GM21515 (cell line): ENCODE measurements around the gene TFIP11.

Experiments
- ATAC-seq: cut with Tn5 transposase; IDR thresholded peaks from one replicate; pipeline ENCODE4 v1.9.1; 2021; ENCODE audit not compliant: unreplicated experiment

TFIP11 gene

DNA sequence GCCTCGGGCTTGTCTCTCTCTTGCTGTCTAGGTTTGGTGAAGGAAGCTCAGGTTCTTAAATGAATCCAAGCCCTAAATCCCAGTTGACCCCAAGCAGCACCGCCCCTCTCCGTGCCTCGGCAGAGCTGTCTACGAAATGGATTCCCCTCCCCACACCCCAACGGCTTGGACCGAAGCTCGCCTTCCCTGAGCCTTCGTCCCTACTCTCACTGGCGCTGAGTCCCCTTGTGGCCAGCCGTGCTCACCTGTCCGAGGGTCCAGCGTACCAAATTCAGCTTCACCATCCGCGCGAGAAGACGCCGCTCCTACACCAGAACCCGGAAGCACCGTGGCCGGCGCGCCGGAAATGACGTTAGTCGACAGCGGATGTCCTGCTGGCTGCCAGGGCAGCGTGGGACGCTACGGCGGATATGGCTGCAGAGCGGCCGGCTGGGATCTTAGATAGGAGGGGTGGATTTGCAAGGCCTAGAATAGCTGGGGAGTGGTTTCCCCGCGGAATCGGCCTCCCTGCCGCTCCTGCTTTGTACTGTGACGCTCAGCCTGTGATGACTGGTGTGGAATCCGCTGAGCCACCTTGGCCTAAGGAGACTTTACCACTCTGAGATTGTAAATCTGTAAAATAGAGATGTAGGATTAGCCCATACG lies at the start of gene TFIP11:
Gene TFIP11 (minus strand): TSS at position 325 of the 645 bp plus-strand sequence. CDS start 2,201 bp downstream, outside the sequence.
- ATAC-seq, result peak; percentile 89

GRCh38 chr22:26561756-26562417 lies 49.6 kb upstream of the TFIP11 start:
- ATAC-seq, result no peak

DNA sequence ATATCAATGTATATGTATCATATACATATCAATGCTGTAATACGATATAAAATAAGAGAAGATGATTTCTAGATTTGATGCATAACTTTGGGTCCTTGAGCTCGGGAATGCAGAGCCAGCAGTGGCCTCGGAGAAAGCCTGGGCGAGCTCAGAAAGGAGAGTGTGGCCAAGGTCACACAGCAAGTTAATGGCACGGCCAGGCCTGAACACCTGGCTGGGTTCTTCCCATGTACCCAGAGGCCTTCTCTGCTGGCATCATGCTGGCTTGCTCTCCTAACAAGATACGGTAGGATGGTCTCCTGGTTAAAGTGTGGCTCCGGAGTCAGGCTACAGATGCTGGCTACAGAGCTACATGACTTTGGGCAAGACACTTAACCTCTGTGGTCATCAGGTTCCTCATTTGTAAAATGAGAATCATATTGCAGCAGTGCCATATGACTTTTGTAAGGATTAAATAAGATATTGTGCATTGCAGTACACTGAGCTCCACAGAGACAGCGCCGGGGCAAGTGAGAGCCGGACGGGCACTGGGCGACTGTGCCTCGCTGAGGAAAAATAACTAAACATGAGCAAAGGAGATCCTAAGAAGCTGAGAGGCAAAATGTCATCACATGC lies 47.8 kb upstream of the TFIP11 start:
- ATAC-seq, result no peak

DNA sequence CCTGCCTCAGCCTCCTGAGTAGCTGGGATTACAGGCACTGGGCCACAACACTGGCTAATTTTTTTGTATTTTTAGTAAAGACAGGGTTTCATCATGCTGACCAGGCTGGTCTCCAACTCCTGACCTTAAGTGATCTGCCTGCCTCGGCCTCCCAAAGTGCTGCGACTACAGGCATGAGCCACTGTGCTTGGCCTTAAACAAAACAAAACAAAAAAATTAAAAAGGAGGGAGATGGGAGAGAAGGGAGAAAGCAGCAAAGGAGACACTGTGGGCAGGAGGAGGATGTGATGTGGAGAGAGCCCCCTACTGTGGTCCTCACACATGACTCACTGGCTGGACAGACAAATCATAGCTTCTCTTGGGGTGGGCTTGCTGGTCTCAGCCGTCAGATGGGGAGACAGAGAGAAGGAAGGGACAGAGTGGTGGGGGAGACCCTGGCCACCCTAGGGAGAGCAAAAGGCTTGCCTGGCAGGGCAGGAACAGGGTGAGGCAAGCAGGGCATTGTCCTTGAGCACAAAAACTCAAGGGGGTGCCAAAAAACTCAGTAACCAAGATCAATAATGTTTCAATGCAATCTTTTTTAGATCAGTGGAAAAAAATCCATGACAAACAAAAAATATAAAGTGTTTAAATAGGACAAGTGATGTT lies 46.1 kb upstream of the TFIP11 start:
- no peak for ATAC-seq

DNA sequence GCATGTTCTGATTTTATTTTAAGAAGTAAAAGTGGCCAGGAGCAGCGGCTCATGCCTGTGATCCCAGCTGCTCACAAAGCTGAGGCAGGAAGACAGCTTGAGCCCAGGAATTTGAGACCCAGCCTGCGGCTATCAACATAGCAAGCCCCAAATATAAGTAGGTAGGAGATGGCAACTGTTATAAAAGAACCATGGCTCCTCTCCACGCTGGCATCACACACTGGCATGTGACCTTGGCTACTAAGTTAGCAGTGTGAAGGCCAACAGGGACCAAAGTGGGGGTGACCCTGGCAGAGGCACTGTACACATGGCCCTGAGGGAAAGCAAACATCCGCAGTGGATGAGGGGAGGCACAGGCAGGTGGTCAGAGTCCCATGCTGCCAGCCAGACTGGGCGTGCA lies 44.6 kb upstream of the TFIP11 start:
- ATAC-seq, result no peak

DNA sequence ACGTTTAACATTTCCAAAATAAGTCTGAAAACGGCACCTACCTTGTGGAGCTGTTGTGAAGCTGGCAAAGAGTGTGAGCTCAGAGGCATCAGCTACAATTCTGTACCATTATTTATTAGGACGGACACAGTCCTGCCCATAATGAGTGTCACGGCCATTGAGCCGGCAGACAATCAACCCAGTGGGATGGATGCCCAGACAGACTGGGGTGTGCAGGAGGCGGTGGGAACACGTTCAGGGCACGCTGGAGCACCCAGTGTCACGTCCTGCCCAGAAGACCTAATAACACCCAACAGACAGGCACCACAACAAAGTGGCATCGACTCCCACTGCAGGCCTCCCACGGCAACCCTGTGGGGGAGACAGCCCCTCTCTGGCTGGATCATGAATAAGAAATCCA lies 43.2 kb upstream of the TFIP11 start:
- ATAC-seq, result no peak

GRCh38 chr22:26554956-26555355 lies 42.7 kb upstream of the TFIP11 start:
- no peak for ATAC-seq

- no peak for ATAC-seq
Measured at GRCh38 chr22:26553056-26553752, 40.9 kb upstream of the TFIP11 start.

- ATAC-seq, result no peak
Measured at GRCh38 chr22:26552466-26552865, 40.2 kb upstream of the TFIP11 start.

DNA sequence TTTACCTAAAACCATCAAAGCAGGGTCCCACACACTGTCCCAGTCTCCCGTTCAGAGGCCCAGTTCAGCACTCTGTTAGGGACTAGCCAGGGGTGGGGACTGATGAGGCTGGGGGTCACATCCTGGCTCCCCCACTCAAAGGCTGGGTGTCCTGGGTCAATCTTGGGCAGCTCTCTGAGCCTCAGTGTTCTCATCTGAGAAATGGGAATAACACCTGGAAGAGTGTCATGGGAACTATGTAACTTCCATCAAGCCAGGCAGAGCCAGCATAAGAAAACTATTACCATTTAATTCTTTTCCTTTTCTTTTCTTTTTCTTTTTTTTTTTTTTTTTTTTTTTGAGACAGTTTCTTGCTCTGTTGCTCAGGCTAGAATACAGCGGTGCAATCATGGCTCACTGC lies 39.3 kb upstream of the TFIP11 start:
- no peak for ATAC-seq

DNA sequence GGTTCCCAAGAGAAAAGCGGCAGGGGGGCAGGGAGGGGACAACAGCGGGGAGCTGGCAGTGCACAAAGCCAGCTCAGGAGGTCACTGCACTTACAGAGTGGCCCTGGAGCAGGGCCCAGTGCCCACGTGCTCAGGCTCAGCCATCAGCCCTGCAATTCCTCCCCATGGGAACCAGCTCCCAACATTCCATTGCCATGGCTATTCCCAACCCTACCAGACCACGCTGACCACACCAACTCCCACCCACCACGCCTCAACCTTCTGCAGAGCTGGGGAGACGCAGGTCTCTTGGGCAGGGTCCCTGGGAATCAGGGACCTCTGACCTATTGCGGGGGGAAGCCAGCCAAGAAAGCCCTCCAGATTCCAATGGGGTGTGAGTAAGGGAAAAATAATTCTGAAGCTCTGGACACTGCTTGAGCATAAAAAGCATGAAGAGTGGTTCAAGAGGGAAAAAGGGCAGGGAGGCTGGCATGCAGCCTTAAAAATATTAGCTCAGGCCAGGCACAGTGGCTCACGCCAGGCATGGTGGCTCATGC lies 38.3 kb upstream of the TFIP11 start:
- ATAC-seq, result no peak

- no peak for ATAC-seq
Measured at GRCh38 chr22:26549902-26550497, 37.7 kb upstream of the TFIP11 start.

- no peak for ATAC-seq
Measured at GRCh38 chr22:26548984-26549383, 36.7 kb upstream of the TFIP11 start.

DNA sequence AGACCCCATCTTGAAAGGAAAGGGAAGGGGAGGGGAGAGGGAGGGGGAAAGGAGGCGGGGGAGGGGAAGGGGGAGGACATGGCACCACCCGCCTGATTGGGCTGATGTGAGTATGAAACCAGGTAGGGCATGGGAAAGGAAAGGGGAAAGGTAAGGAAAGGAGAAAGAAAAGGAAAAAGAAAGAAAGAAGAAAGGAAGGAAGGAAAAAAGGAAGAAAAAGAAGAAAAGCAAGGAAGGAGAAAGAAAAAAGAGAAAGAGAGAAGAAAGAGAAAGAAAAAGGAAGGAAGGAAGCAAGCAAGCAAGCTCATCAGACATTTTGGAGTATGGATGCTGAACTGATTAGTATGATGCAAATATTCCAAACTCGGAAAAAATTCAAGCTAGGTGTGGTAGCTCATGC lies 36.0 kb upstream of the TFIP11 start:
- ATAC-seq, result no peak

DNA sequence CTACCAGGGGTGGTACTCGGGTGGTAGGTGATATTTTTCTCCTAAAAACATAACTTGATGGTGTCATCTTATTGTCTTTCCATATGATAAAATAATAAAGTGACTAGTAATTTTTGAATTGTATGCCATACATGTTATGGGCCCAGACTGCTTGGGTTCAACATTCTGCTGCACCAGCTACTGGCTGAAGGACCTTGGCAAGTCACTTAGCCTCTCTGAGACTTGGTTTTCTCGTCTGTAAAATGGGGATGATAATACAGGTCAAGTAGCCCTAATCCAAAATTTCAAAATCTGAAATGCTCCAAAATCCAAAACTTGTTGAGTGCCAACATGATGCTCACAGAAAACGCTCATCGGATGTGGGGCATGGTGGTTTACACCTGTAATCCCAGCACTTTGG lies 35.6 kb upstream of the TFIP11 start:
- ATAC-seq, result no peak

GRCh38 chr22:26547426-26547825 lies 35.2 kb upstream of the TFIP11 start:
- no peak for ATAC-seq

GRCh38 chr22:26546282-26546681 lies 34.0 kb upstream of the TFIP11 start:
- ATAC-seq, result no peak

- ATAC-seq, result no peak
Measured at GRCh38 chr22:26545827-26546226, 33.6 kb upstream of the TFIP11 start.

DNA sequence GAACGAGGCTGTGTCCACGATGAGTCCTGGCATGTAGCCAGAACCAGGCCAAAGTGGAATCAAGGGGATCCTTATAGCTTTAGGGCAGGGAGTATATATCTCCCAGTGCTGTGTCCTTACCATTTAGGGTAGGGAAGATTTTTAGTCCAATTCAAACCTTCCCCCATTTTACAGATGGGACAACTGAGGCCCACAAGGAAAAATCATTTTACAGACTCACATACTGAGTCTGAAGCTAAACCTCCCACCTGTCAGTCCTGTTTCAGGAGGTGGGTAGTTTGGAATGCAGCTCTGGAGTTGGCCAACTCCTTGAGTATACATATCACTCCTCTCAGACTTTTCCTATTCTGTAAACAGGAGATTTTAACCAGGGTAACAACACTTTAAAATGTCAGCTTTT lies 33.1 kb upstream of the TFIP11 start:
- ATAC-seq, result no peak

DNA sequence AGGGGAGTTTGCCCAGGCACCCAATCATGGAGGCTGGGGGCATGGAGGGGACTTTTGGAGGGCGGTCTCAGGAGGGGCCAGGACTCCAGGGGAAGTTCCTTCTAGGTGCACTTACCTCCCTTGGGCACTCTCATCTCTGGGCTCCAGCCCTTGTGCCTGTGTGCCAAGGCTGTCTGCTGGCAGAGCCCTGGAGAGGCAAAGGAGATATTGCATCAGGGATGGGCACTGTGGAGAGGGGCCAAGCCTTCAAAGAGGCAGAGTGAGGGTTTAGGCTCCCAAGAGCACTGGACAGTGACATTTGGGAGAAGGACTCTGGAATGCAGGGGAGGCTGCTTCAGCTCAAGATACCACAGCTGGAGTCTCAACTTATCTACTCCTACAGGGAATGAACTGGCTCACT lies 32.2 kb upstream of the TFIP11 start:
- ATAC-seq, result no peak

DNA sequence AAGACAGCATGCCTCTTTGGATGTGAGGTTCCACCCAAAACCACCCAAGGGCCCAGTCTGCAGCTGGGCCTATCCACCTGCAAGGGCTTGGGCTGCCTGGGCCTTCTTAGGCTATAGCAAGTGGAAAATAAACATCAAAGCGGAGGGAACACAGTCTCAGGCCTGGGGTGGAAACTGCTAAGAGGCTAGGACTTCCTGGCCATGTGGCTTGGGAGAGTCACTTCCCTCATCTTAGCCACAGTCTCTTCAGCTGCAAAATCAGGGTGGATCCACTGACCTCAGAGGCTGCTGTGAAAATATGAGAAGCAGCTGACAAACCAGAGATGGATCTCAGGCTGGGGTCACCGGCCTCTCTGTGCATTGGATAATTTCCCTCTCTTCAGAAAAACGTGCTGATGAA lies 30.6 kb upstream of the TFIP11 start:
- ATAC-seq, result no peak
